ENCODE measurements around the gene CRB2. TPM values are rescaled to one million over a fixed set of nuclear protein-coding genes. Genes with fewer than 3 reads are reported as not detected.
A peak's percentile ranks its signal among the peaks of the same experiment; 100 is the strongest.

CRB2 gene
- total RNA-seq, 1 experiment from 2014 or later, result 3.6 TPM

- no peaks in the 10 kb centered on the region for H3K79me1 ChIP-seq (ENCODE audit: insufficient read depth, low read depth, low read length, poor library complexity, severe bottlenecking)
These were observed 1.9 kb upstream of the CRB2 start for GRCh38 chr9:123353984-123354591.

More at GRCh38 chr9:123353984-123354591, 1.9 kb upstream of the CRB2 start:
- Mint-ChIP-seq H3K4me1 (peaks cover 41 to 46% of the 10 kb centered on the region in 2 experiments), H3K4me3 (peak overlapping the region; percentile 41 to 44; a peak in 4 of 5 replicates), H3K36me3 (ENCODE audit: insufficient read depth in 1 of 3, low read depth in 3 of 3) (no peaks in the 10 kb centered on the region), H3K9me3 (no peaks in the 10 kb centered on the region; a peak in 2 of 5 replicates), H3K27me3 (ENCODE audit: low read depth) (peaks cover 26% of the 10 kb centered on the region), H3K27ac (no peak overlapping the region; a peak in 1 of 7 replicates)
- H3K56ac ChIP-seq (ENCODE audit: insufficient read length, low read depth, low read length), result no peak overlapping the region
- H2BK120ac ChIP-seq (ENCODE audit: low read depth, low read length, poor library complexity, severe bottlenecking), result no peak overlapping the region
- peak overlapping the region; percentile 20 for H3K4me2 ChIP-seq (ENCODE audit: insufficient read depth, insufficient read length, low read length)
- no peaks in the 10 kb centered on the region for H3K79me2 ChIP-seq (ENCODE audit: insufficient read depth, low read length)
- H2BK5ac ChIP-seq (ENCODE audit: insufficient read length, low read length), result no peak overlapping the region
- H3K27ac ChIP-seq (ENCODE audit: insufficient read length, low read depth, low read length), result no peak overlapping the region
- H3K9ac ChIP-seq (ENCODE audit: extremely low read depth, insufficient read length, low read length), result no peak overlapping the region
- peak; percentile 91 for DNase-seq
- no peaks in the 10 kb centered on the region for H3K9me3 ChIP-seq (ENCODE audit: control insufficient read depth, low read depth, low read length)
- H3K18ac ChIP-seq (ENCODE audit: insufficient read length, low read depth, low read length), result no peak overlapping the region
- peaks cover 9% of the 10 kb centered on the region; the same call in 1 of the 2 replicates for H3K4me1 ChIP-seq (ENCODE audit: insufficient read depth, low read length)
- H3K4ac ChIP-seq (ENCODE audit: low read depth, low read length), result no peak overlapping the region
- H2BK12ac ChIP-seq (ENCODE audit: insufficient read length, low read depth, low read length), result no peak overlapping the region
- no peak overlapping the region for H3K14ac ChIP-seq (ENCODE audit: insufficient read depth, low read length)
- peak; percentile 88 for TF ChIP-seq CTCF (conservative IDR thresholded peaks at IDR 0.05)
- no peak overlapping the region for H4K91ac ChIP-seq (ENCODE audit: insufficient read length, low read depth, low read length)
- H3K27me3 ChIP-seq (ENCODE audit: insufficient read depth, low read length), result no peaks in the 10 kb centered on the region; the same call in 1 of the 2 replicates
- H2AFZ ChIP-seq (ENCODE audit: low read length), result no peak overlapping the region
- no CpG with 5 or more reads among the region's 20 CpGs for WGBS (ENCODE audit: extremely low coverage, insufficient read length, low lambda C conversion rate)
- no peak overlapping the region for H3K23ac ChIP-seq (ENCODE audit: insufficient read length, low read depth, low read length)
- H2BK15ac ChIP-seq (ENCODE audit: low read depth, low read length), result no peak overlapping the region
- peaks cover 8% of the 10 kb centered on the region for H3K23me2 ChIP-seq (ENCODE audit: insufficient read length, low read depth, low read length, poor library complexity, severe bottlenecking)
- no peak overlapping the region for H2BK20ac ChIP-seq (ENCODE audit: low read depth, low read length, poor library complexity, severe bottlenecking)
- H4K5ac ChIP-seq (ENCODE audit: insufficient read length, low read depth, low read length), result no peak overlapping the region
- H2AK5ac ChIP-seq (ENCODE audit: insufficient read length, low read length), result no peak overlapping the region
- H4K8ac ChIP-seq (replicated peaks; ENCODE audit: insufficient read length, low read depth, low read length), result no peak overlapping the region
- no peaks in the 10 kb centered on the region for H4K20me1 ChIP-seq (ENCODE audit: control insufficient read depth, insufficient read depth, insufficient read length)
- H3T11ph ChIP-seq (ENCODE audit: low read length), result no peak overlapping the region

All from H9 (cell line).